Fibroblast of the conjunctiva (primary cell): Measurements from ENCODE around the gene PKP4.
"Not testable (repeated sequence)": the region's sequence is repeated elsewhere in the genome, so short reads cannot be mapped to it uniquely, and the experiment has no call there.

ENCODE experiments used
- DNase-seq: peaks from one replicate; pipeline ENCODE4 v3.0.0-alpha.2; 2010; ENCODE audit warnings: low read depth

Gene PKP4

DNA sequence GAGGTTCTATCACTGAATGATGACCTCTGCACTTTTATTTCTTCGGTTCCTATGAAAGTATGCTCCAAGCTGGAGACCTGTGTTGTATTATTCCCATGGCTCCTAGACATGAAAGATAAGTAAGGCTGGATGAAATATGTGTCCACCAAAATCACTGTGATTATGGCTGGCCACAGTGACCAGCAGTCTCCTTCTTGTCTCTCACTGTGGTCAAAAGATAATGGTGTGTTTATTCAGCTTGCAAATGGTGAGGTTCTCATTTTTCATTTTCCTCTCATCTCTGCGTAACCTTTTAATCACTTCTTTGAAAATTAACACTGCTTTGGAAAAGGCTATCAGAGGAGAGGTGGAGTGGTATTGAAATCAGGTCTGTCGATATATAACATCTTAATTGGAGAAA lies 230.6 kb downstream of the PKP4 start:
- no peak for DNase-seq

DNA sequence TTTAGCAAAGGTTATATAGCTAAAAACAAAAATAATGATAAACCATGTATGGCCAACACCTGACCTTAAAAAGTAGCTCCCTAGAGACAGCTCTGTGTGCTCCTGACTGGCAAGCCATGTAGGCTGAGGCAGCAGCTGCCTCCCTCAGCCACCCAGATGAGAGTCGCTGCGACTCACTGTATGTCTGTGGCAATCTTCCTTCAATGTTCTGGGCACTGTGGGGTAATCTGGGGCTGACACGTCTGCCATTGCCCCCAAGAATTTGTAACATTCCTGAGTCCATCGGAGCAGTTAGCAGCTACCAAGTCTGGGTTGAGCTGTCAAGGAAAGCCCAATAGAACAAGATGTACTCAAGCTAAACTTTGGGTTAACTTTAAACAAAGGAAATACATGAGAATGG lies 232.0 kb downstream of the PKP4 start:
- no peak for DNase-seq

DNA sequence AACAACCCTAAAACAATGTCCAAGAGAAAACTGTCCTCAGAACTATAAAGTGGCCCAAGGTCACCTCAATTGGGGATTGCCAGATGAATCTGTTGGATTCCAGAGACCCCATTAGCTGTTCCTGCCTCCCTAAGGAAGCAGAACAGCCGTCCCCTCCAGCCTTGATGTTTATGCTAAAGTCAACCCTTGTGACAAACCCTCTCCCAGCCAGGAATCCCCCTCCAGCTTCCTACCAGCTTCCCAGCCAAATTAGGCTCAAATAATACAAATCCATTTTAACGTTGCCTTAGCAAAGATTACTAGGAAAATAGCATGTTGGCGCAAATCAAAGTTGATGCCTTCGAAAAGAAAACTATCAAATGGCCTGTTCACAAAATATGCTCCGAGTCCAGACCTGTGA lies 232.6 kb downstream of the PKP4 start:
- DNase-seq, result no peak

DNA sequence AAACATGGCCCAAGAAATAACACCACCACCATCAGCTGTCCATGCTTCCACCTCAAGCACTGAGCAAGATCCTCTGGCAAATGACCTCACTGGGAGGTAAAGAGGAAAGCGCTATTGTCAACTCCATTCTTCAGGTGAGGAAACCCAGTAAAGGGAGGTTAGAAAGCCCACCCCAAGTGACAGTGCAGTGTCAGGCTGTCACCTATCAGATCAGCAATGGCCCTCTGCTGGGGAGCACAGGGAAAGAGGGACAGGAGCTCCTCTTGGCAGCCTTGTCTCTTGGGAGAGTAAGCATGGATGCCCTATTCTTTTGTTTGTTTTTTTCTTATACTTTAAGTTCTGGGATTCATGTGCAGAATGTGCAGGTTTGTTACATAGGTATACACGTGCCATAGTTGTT lies 234.1 kb downstream of the PKP4 start:
- DNase-seq, result no peak

DNA sequence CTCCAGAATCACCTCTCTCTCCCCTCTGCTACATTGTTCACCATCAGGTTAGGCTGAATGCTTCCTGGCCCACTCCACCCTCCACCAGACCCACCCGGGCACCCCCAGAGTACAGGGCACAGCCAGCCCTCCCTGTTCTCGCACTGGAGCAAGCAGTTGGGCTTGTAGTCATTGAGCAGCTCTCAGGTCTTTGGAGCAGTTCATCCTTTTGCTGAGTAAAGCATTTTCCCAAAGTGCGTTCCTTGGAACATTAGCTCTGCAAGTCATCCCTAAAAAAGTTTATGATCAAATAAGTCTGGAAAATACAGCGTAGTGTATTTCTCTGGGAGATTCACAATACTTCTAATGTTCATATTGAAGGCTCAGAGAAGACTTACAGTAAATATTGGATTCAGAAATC lies 234.9 kb downstream of the PKP4 start:
- DNase-seq, result no peak

DNA sequence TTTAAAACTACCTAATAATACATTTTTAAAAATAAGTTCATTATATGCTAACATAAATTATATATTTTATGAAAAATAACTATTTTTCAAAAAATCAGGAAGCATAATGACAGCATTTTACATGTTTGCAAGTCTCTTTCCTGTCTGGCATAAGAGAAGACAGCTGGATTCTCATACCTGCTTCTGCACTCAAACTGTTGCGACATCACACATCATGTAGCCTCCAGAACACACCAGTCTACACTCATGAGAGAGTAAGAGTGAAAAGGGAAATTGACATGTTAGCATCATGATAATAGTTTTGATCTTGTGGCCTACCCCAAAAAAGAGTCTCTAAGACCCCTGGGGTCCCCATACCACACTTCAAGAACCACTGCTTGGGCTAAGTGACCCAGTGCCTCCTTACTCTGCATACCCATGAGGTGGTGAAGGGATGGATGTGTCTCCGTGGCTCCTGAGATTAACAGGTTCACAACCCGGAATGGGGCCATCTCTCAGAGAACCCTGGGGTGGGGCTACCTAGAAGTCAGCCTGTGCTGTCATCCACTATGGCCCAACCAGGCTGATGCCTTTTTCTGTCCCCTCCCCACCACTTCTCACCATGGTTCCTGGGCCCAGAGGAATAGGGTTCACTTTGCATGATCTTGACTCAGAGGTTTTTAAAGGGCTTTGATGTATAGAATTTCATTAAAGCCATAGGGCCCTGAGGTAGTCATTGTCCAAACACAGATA lies 235.8 kb downstream of the PKP4 start:
- no peak for DNase-seq

DNA sequence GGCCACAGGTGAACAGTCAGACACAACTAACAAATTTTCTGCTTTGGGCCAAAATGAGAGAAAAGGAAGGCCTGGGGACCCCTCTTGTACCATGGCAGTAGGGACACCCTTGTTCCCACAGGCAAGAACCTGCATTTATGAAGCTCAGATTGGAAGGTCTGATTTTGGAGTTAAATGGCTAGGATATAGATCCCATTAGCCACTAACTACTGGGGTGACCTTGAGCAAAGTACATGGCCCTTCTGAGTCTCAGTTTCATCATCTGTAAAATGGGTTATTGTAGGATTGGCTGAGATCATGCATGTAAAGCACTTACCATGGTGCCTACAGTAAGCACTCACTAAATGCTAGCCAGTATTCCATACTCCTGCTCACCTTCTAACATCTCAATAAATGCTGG lies 236.7 kb downstream of the PKP4 start:
- no peak for DNase-seq

DNA sequence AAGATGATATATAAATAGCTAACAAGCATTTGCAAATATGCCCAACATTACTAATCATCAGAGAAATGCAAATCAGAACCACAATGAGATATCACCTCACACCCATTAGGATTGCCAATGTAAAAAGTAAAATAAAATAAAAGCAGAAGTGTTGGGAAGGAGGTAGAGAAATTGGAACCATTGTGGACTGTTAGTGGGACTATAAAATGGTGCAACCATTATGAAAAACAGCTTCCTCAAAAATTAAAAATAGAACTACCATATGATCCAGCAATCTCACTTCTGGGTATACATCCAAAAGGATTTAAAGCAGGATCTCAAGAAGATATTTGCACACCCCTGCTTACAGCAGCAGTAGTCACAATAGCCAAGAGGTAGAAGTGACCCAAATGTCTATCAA lies 238.6 kb downstream of the PKP4 start:
- no peak for DNase-seq

DNA sequence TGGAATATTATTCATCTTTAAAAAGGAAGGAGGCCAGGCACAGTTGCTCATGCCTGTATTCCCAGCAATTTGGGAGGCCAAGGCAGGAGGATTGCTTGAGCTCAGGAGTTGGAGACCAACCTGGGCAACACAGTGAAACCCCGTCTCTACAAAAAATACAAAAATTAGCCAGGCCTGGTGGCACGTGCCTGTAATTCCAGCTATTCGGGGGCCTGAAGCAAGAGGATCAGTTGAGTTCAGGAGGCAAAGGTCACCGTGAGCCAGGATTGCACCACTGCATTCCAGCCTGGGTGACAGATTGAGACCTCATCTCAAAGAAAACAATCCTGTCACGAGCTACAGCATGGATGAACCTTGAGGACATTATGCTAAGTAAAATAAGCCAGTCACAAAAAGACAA lies 239.0 kb downstream of the PKP4 start:
- DNase-seq, result not testable (repeated sequence)

DNA sequence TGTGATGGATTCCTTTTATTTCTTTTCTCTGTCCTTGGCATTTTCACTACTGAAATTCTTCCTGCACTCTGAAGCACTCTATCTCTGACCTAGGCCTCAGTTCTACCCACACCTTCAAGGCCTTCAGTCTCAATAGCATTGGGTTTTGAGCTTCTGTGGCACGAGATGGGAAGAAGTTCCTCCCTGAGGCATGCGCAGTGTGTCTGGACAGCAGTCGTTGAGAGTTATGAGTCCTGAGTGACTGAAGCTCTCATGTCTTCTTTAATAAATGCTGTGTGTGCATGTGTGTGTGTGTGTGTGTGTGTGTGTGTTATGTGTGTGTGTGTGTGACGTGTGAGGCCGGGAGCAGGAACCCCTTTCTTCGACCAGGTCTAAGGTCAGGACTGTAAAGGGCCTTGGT lies 242.6 kb downstream of the PKP4 start:
- DNase-seq, result no peak

DNA sequence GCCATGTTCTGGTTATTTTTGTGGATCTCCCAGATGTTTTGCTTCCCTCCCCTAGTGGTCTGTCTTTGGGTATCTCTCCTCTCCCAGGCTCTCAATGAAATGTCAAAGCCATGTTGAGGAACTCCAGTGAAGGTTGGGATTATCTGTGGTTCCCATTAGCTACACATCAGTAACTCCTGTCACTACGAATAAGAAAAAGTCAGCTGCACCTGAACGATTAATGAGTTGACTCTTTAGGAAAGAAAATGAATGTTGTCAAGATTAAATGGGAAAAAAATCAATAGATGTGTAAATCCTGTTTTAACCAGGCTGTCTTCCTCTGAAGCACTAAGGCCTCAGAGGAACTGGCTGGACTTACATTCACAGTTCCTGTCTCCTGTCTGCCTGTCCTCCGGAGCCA lies 244.3 kb downstream of the PKP4 start:
- DNase-seq, result no peak

DNA sequence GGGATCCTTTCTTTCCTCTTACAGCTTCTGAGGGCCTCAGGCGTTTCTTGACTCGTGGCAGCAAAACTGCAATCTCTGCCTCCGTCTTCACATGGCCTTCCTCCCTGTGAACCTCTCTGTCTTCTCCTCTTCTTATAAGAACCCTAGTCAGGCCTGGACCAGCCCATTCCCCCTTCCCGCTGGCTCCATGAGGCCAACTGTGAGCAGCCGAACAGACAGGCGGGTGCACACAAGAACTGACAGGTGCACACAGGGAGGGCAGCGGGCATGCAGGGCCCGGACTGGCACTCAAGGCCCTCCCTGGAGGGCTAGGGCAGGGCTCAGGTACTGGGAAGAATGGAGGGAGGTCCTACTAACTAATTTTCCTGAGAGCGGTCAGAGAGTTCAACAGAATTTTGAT lies 246.0 kb downstream of the PKP4 start:
- no peak for DNase-seq

DNA sequence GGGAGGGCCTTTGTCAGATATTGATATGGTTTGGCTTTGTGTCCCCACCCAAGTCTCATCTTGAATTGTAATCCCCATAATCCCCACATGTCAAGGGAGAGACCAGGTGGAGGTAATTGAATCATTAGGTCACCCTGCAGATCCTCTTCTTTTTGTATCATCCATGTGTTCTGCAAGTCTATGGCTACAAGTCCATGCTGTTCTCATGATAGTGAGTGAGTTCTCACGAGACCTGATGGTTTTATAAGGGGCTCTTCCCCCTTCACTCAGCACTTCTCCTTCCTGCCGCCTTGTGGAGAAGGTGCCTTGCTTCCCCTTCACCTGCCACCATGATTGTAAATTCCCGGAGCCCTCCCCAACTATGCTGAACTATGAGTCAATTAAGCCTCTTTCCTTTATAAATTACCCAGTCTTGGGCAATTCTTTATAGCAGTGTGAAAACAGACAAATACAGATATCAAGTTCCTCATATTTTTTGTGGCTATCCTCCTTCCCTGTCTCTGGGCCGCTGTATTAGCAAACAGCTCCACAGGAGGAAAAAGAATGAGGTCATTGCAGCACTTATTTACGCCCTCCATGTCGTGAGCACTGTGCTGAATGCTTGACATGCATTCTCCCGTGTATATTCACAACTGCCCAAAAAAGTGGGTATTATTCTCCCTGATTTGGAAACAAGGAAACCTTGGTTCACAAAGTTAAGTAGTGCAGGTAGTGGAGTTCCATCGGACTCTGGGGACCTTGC lies 248.1 kb downstream of the PKP4 start:
- not testable (repeated sequence) for DNase-seq

DNA sequence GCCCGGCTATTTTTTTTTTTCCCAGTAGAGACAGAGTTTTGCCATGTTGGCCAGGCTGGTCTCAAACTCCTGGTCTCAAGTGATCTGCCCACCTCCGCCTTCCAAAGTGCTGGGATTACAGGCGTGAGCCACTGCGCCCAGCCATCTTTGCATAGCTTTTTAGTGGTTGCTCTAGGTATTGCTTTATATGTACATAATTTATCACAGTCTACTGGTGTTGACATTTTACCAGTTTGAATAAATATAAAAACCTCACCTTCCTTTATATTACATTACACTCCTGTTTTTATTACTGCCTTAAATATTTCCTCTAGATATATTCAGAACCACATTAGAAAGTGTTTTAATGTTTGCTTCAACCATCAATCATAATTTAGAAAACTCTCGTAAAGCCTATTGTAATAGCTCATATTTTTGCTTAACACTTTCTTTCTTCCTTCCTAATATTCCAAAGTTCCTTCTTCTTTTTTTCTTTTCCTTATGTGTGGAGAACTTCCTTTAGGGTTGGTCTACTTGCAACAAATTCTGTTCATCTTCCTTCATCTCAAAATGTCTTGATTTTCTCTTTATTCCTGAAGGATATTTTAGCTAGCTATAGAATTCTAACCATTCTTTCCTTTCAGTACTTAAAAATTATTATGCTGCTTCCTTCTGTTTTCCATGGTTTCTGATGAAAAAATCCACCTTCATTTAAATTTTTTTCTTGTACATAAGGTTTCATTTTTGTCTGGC lies 256.2 kb downstream of the PKP4 start:
- DNase-seq, result no peak

DNA sequence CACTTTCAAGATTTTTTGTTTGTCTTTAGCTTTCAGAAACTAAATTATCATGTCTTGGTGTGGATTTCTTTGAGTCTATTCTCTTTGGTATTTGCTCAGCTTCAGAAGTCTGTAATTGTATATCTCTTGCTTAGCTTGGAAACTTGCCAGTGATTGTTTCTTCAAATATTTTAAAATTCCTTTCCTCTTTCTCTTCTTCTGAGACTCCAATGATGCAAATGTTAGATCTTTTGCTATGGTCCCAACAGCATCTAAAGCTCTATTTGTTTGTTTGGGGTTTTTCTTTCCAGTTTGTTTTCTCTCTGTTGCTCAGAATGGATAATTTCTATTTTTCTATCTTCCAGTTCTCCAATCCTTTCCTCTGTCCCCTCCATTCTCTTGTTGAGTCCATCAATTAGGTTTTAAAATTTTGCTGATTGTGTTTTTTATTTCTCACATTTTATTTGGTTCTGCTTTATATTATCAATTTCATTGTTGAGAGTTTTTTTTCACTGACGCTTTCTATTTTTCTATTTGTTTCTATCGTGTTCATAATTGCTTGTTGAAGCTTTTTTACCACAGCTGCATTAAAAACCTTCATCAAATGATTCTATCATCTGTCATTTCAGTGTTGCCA lies 256.9 kb downstream of the PKP4 start:
- no peak for DNase-seq

DNA sequence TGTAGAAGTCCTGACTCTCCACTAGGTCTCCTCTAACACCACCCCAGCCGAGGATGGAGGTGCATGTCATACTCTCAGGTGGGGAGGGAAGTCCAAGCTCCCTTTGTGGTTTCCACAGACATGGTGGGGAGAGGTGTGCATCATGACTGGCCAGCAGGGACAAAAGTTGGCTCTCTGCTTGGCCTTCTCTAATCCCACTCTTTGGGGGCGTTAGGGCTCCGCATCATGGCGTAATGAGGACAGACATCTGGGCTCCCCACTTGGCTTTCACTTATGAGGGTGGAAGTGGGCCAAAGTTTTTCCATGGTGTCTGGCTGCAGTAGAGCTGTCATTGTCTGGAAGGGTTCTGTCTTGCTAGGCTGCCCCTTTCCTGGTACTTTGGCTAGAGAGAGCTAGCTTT lies 257.7 kb downstream of the PKP4 start:
- no peak for DNase-seq

DNA sequence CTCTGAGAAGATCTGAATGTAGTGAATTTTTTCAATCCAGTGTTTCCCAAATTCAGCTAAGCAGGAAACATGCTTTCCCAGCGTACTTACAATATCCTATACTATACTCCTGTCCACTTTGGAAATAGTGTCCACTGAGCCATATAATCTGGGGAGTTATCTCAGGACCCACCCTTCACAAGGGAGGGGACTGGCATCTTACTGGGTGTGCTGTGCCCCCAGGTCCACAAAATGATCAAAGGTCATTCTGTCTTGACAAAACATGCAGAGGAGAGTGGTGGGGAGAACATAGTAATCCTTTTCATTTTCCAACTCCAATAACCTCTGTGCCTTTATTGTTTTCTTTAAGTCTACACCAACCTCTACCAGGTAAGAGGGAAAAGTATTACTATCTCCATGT lies 258.6 kb downstream of the PKP4 start:
- DNase-seq, result no peak

DNA sequence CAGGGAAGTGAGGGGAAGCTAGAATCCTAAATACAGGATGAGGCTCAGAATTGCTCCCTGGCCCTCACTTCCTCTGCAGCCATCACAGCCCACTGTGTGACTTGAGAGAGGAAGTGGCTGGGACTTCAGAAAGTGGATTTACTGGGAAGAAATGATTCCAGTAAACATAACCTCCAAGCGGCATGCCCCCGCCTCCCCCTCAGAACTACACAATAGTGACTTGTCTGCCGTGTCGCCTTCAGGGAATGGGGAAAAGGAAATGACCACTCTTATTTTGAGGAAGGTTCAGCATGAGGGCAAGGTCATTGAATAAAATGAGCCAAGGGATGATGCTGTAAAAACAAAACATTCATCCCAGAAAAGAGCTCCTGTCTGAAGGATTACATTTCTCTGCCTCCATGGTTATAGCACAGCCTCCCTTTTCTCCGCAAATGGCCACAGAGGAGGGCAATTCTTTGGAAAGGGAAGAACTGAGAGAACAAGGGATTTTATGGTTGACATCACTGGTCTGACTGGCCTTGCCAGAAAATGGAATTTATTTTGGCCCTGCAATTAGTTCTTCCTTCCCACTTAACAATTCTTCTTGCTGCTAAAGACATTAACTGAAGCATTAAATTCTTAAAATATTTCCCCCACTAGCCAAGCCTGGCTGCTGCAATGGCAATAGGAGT lies 259.5 kb downstream of the PKP4 start:
- no peak for DNase-seq

DNA sequence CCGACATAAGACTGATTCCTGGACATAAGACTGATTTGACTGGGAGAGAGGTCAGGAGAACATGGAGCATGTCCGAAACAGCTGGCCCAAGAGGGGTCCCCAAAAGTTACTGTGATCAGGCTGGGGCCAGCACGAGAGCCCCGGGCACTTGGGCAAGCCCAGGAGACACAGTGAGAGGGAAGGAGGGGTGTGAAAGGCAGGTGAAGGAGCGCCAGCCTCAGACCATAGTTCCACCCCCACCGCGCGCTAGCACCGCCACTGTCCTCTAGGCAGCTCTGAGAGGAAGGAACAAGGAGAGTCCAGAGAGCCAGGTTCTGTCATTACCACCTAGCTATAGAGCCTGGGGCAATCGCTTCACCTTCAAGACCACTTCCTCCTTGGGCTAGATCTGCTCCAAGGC lies 260.2 kb downstream of the PKP4 start:
- no peak for DNase-seq

DNA sequence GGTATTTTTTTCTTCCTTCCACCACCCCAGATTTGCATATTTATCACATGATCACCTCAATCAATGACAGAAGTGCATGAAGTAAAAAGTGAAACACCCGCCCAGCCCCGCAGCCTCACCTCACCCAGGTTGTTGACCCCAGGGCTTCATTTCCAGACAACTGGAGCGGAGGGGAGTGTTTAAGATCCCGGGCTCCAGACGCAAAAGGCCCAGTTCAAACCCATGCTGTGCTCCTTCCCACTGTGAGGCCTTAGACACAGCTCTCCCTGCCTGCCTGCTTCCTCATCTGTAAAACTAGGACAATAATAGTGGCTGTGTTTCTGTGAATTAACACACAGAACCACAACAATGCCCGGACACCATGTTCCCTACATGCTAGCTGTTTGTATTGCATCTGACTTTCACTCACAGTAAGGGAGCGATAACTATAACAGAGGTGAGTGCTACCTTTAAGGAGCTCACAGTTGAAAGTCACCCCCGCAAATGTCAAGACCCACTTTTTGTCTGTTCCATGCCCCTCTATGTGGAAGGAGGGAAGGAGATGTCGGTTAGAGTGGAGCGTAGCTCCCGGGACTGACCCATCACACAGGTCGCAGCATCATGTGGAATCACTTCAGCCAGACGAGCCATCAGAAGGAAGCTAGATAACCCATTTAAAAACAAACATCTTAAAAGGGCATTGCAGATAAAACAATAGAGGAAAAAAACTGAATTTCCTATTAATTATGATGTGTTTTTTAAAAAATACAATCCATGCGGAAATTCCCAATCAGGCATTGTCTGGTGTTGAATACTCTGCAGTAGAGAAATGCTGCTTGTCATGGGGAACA lies 260.8 kb downstream of the PKP4 start:
- no peak for DNase-seq

DNA sequence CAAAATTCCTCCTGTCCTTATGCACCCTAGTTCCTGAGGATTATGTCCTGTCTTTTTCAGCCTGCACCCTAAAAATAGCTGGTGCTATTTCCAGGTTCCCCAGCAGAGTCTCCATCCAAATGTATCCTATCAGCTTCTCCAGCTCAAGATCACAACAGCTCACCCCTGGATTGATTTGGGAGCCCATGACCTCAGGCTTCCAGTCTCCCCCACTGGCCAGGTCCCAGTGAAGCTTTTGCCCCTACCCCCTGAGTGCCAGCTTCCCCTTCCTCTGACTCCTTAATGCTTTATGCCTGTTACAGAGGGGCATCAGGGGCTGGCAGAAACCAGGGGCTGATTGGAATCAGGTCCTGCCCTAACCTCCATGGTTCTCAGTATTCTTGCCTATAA lies 261.4 kb downstream of the PKP4 start:
- no peak for DNase-seq
